AG08395 (cell line): ENCODE measurements around the gene XPOT.
"Not testable (repeated sequence)": the region's sequence is repeated elsewhere in the genome, so short reads cannot be mapped to it uniquely, and the experiment has no call there.

ENCODE experiments used
- DNase-seq: peaks from one replicate; pipeline ENCODE4 v3.0.0; 2012; ENCODE audit warnings: mixed read lengths, low spot score

The XPOT gene, protein sequence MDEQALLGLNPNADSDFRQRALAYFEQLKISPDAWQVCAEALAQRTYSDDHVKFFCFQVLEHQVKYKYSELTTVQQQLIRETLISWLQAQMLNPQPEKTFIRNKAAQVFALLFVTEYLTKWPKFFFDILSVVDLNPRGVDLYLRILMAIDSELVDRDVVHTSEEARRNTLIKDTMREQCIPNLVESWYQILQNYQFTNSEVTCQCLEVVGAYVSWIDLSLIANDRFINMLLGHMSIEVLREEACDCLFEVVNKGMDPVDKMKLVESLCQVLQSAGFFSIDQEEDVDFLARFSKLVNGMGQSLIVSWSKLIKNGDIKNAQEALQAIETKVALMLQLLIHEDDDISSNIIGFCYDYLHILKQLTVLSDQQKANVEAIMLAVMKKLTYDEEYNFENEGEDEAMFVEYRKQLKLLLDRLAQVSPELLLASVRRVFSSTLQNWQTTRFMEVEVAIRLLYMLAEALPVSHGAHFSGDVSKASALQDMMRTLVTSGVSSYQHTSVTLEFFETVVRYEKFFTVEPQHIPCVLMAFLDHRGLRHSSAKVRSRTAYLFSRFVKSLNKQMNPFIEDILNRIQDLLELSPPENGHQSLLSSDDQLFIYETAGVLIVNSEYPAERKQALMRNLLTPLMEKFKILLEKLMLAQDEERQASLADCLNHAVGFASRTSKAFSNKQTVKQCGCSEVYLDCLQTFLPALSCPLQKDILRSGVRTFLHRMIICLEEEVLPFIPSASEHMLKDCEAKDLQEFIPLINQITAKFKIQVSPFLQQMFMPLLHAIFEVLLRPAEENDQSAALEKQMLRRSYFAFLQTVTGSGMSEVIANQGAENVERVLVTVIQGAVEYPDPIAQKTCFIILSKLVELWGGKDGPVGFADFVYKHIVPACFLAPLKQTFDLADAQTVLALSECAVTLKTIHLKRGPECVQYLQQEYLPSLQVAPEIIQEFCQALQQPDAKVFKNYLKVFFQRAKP

DNA sequence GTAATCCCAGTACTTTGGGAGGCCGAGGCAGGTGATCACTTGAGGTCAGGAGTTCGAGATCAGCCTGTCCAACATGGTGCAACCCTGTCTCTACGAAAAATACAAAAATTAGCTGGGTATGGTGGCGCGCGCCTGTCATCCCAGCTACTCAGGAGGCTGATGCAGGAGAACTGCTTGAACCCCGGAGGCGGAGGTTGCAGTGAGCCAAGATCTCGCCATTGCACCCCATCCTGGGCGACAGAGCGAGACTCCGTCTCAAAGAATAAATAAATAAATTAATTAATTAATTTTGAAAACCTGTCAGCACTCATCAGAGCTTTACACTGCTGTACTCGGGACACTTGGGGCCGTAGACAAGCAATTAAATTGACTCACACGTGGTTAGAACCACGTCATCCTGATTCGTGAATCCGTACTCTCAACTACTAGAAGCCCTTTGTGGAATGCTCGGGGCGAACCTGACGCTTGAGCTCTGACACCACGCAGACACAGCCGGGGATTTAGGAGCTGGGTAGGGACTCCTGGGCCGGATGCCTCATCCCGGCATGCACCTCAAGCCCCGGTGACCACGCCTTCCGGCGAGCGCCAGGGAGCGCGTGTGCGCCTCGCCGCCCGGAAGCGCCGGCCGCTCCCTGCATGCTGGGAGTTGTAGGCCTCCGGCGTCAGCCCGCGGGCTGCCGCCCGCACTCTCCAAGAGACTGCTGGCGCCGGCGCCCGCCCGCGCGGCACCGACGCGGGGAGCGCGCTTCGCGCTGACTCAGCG is at the start of gene XPOT:
Gene XPOT (plus strand): TSS at position 686 of the 763 bp plus-strand sequence. CDS start 5,644 bp downstream, outside the sequence.
- peak; percentile 97 for DNase-seq

DNA sequence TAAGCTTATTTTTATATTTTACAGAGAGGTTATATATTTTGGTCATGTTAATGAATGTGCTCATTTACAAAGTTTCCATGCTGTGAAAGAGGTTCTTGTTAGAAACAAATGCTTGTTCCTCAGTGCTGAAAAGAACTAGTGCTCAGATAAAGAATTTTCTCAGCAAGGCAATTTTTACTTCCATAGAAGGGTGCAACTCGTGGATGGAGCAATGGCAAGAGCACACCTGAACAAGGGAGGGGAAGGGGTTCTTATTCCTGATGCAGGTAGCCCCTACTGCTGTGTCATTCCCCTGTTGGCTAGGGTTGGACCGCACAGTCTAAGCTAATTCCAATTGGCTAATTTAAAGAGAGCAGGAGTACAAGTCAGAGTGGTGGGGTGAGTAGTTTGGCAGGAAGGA is 48.0 kb upstream of the XPOT start:
- not testable (repeated sequence) for DNase-seq

GRCh38 chr12:64361173-64361572 is 43.0 kb upstream of the XPOT start:
- not testable (repeated sequence) for DNase-seq

DNA sequence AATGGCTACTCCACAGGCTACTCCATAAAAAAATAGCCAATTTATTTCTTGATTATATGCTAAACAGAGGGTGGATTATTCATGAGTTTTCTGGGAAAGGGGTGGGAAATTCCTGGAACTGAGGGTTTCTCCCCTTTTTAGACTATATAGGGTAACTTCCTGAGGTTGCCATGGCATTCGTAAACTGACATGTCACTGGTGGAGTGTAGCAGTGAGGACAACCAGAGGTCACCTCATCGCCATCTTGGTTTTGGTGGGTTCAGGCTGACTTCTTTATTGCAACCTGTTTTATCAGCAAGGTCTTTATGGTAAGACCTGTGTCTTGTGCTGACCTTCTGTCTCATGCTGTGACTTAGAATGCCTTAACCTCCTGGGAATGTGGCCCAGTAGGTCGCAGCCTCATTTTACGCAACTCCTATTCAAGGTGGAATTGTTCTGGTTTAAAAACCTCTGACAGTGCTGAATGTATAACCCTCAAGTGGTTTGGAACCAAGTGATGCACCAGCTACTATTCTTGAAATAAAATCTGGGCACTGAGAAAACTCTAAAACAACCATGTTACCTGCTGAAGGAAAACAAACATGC is 41.4 kb upstream of the XPOT start:
- no peak for DNase-seq

DNA sequence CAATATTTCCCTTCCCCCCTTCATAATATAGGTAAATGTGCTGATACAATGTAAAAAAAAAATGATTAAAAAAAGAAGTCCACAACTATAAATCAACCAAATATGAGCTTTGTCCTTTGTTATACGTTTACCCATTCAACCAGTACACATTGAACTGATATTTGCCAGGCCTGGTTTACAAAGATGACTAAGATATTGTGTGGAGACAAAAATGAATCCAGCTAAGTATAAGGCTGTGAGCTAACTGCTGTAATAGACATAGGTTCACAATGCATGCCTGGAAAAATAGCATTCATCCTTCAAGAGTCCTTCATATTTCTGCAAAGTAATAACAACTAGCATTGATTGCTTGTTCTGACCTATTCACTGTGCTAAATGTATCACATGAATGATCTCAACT is 20.5 kb upstream of the XPOT start:
- no peak for DNase-seq

- DNase-seq: no peak
These were observed 19.2 kb upstream of the XPOT start for GRCh38 chr12:64385019-64385418.

DNA sequence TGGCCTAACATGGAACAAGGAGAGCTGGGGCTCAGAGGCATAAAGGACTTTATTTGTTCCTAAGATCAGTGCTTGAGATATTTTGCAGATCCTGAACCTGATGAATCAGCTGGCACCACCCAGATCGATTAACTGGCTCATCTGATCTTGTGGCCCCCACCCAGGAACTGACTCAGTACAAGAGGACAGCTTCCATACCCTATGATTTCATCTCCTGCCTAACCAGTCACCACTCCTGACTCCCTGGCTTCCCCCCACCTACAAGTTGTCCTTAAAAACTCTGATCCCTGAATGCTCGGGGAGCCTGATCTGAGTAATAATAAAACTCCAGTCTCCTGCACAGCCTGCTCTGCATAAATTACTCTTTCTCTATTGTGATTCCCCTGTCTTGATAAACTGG is 18.7 kb upstream of the XPOT start:
- peak; percentile 7 for DNase-seq

- DNase-seq: no peak
These were observed 16.9 kb upstream of the XPOT start for GRCh38 chr12:64387197-64387816.

GRCh38 chr12:64389154-64389553 is 15.0 kb upstream of the XPOT start:
- no peak for DNase-seq

DNA sequence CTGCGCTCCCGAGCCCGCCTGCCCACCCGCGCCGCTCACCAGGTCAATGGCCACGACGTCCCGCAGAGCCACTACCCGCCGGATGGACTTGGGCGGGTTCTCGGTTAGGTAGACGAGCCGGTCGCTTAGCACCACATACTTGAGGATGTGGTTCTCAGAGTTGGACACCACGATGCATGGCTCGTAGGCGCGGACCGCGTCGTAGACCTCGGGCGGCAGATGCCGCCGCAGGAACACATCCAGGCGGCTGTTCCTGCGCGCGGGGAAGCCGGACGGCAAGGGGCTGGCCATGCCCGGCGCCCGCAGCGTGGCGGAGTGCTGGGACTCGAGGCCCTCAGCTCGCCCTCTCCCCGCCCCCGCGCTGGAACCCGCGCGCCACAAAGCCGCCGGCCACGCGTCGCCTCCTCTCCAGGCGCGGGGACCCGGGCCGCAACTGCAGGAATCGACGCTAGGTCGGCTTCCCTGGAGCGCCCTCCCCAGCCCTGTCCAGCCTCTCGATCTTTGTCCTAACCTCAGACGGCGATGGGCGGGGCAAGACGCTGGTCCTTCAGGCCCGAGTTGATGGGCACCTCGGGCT is 13.8 kb upstream of the XPOT start, which contains the start of gene C12orf56:
Gene C12orf56 (minus strand): TSS at position 484 of the 577 bp plus-strand sequence. CDS start 193 bp downstream, at position 291.
- DNase-seq: peak; percentile 35

- DNase-seq: peak; percentile 42
These were observed 12.0 kb upstream of the XPOT start for GRCh38 chr12:64392221-64392620.

- no peak for DNase-seq
These were observed 8.5 kb upstream of the XPOT start for GRCh38 chr12:64395739-64396138.

DNA sequence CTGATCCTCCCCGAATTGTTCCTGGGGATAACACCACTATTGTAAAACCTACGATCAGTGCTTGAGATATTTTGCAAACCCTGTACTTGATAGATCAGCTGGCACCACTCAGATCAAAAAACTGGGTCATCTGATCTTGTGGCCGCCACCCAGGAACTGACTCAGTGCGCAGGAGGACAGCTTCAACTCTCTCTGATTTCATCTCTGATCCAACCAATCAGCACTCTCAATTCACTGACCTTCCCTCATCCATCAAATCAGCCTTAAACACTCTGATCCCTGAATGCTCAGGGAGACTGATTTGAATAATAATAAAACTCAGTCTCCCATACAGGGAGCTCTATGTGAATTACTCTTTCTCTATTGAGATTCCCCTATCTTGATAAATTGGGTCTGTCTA is 4.2 kb upstream of the XPOT start:
- peak; percentile 30 for DNase-seq

GRCh38 chr12:64402181-64402580 is 2.0 kb upstream of the XPOT start:
- DNase-seq: no peak

GRCh38 chr12:64404470-64405256 is 471 bp downstream of the XPOT start:
- DNase-seq: peak; percentile 74

- no peak for DNase-seq
These were observed 3.4 kb downstream of the XPOT start for GRCh38 chr12:64407342-64408223.

DNA sequence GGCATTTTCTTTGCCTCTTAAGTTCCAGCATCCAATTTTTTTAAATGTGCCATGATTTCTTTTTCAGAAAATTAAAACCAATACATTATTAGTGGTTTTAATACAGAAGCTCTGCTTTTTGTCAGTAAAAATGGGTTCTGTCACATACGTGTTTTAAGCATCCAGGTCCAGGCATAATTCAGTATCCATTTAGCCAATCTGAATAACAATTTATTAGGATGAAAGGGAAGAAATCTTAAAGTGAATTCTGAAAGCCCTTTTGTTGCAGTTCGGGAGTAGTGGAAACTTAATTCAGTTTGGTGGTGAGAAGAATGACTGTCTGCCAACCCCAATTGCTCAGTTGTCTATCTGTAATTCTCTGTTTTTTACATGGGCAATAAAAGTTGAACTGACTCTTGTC is 7.2 kb downstream of the XPOT start:
- no peak for DNase-seq

DNA sequence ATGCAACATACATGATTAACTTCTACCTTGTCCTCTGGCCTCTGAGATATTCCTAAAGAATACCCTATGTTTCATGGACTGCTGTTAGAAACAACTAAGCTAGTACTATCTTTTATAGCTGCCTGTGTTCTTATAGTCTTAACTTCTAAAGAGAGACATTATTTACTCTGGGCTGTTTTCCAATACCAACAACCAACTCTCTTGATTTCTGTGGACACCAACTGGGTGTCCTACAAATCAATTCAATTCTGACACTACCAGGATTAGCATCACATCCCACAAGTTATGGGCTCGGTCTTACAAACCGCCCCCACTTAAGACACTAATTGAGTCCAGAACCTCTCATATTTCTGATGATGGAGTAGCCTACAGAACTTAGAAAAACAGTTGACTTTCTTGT is 8.3 kb downstream of the XPOT start:
- no peak for DNase-seq

- DNase-seq: no peak
These were observed 9.7 kb downstream of the XPOT start for GRCh38 chr12:64413884-64414283.
